Neural progenitor cell (in vitro differentiated cells): ENCODE measurements around the gene POLR2E. TPM values are rescaled to one million over a fixed set of nuclear protein-coding genes. Genes with fewer than 3 reads are reported as not detected.

Experiments
- DNase-seq: peaks from one replicate; pipeline ENCODE4 v3.0.0-alpha.2; 2016; ENCODE audit warnings: low spot score
- H2AFZ ChIP-seq: fragments of 200-600 bp; sonication (generic); replicated peaks from 2 replicates; pipeline ENCODE4 v1.6.1; 2016; ENCODE audit warnings: antibody characterized with exemption
- H3F3A ChIP-seq: fragments of 200-600 bp; sonication (generic); 2 replicates; pipeline ENCODE4 v1.6.1; 2016; ENCODE audit warnings: antibody characterized with exemption, low read depth
- H3K27ac ChIP-seq: fragments of 200-600 bp; sonication (generic); 2 replicates; pipeline ENCODE4 v1.5.1; 2016; ENCODE audit warnings: mild to moderate bottlenecking
- H3K27me3 ChIP-seq: fragments of 200-600 bp; sonication (generic); 2 replicates; pipeline ENCODE4 v1.6.1; 2016; ENCODE audit warnings: mild to moderate bottlenecking, moderate library complexity
- H3K36me3 ChIP-seq: fragments of 200-600 bp; sonication (generic); 2 replicates; pipeline ENCODE4 v1.5.1; 2016
- H3K4me1 ChIP-seq: fragments of 200-600 bp; sonication (generic); 2 replicates; pipeline ENCODE4 v1.6.1; 2016; ENCODE audit warnings: mixed run types
- H3K4me2 ChIP-seq: fragments of 200-600 bp; sonication (generic); 2 replicates; pipeline ENCODE4 v1.6.1; 2016
- H3K4me3 ChIP-seq: fragments of 200-600 bp; sonication (generic); 2 replicates; pipeline ENCODE4 v1.5.1; 2016
- H3K79me2 ChIP-seq: fragments of 200-600 bp; sonication (generic); 2 replicates; pipeline ENCODE4 v1.6.1; 2016; ENCODE audit warnings: low read depth
- H3K9ac ChIP-seq: fragments of 200-600 bp; sonication (generic); 2 replicates; pipeline ENCODE4 v1.6.1; 2016
- H3K9me3 ChIP-seq: fragments of 200-600 bp; sonication (generic); 2 replicates; pipeline ENCODE4 v1.5.1; 2016; ENCODE audit warnings: low read depth
- H4K20me1 ChIP-seq: fragments of 200-600 bp; sonication (generic); 2 replicates; pipeline ENCODE4 v1.6.1; 2016; ENCODE audit warnings: low read depth
- H3K27ac Mint-ChIP-seq: 3 replicates; pipeline ENCODE4 v1.8.0; 2021; ENCODE audit warnings: mixed read lengths
- H3K27me3 Mint-ChIP-seq: 2 replicates; pipeline ENCODE4 v1.8.0; 2022; ENCODE audit warnings: low read depth, mild to moderate bottlenecking, inconsistent platforms, moderate library complexity, mixed read lengths; ENCODE audit not compliant: insufficient read depth
- H3K36me3 Mint-ChIP-seq: 3 replicates; pipeline ENCODE4 v1.8.0; 2021; ENCODE audit warnings: mixed read lengths
- H3K4me1 Mint-ChIP-seq: 3 replicates; pipeline ENCODE4 v1.8.0; 2021; ENCODE audit warnings: mixed read lengths
- H3K4me3 Mint-ChIP-seq: 3 replicates; pipeline ENCODE4 v1.8.0; 2021; ENCODE audit warnings: mild to moderate bottlenecking, moderate library complexity, mixed read lengths
- H3K9me3 Mint-ChIP-seq: 3 replicates; pipeline ENCODE4 v1.8.0; 2020; ENCODE audit warnings: mixed read lengths
- EZH2 ChIP-seq: fragments of 200-600 bp; sonication (generic); IDR thresholded peaks from 2 replicates; pipeline ENCODE4 v1.6.1; 2017; ENCODE audit warnings: antibody characterized with exemption, mild to moderate bottlenecking, moderate library complexity
- EZH2phosphoT487 ChIP-seq: fragments of 200-600 bp; sonication (generic); IDR thresholded peaks from 2 replicates; pipeline ENCODE4 v1.6.1; 2017; ENCODE audit warnings: antibody characterized with exemption
- total RNA-seq: library from RNA; depleted of rRNA; stranded (reverse); fragments of >200 nt; gene quantifications from 2 replicates; pipeline ENCODE4 v1.2.3, GENCODE V29; 2015; ENCODE audit warnings: low replicate concordance
- TF ChIP-seq, protein P1 (sequence below): fragments of 200-600 bp; sonication (generic); IDR thresholded peaks from 2 replicates; pipeline ENCODE4 v1.5.1; 2017; ENCODE audit warnings: antibody characterized with exemption, mild to moderate bottlenecking

Gene POLR2E
- total RNA-seq, 1 donor from 2014 or later = 98.8 TPM

- Histone ChIP-seq H3K4me2 (no peak overlapping the region), H3F3A (peaks cover 8% of the 10 kb centered on the region), H3K79me2 (no peaks in the 10 kb centered on the region), H3K27me3 (no peaks in the 10 kb centered on the region), H3K36me3 (no peaks in the 10 kb centered on the region), H3K27ac (no peak overlapping the region), H3K4me3 (no peak overlapping the region), H2AFZ (no peak overlapping the region), H4K20me1 (no peaks in the 10 kb centered on the region), H3K9ac (no peak overlapping the region), H3K9me3 (peaks cover 7% of the 10 kb centered on the region), H3K4me1 (no peaks in the 10 kb centered on the region)
- Mint-ChIP-seq H3K4me3 (no peak overlapping the region), H3K27ac (no peak overlapping the region), H3K36me3 (peaks cover 2% of the 10 kb centered on the region), H3K9me3 (no peaks in the 10 kb centered on the region), H3K4me1 (peaks cover 10% of the 10 kb centered on the region), H3K27me3 (peaks cover 12% of the 10 kb centered on the region)
- DNase-seq = no peak
- TF ChIP-seq EZH2 = no peak
Observed at GRCh38 chr19:1055028-1055425, 40.1 kb downstream of the POLR2E start.

- DNase-seq = no peak
- Histone ChIP-seq H2AFZ (no peak overlapping the region), H3K4me2 (no peak overlapping the region), H3K27ac (no peak overlapping the region), H3K27me3 (no peaks in the 10 kb centered on the region), H3F3A (peaks cover 8% of the 10 kb centered on the region), H3K79me2 (no peaks in the 10 kb centered on the region), H3K36me3 (no peaks in the 10 kb centered on the region), H3K9me3 (peaks cover 7% of the 10 kb centered on the region), H3K4me3 (no peak overlapping the region), H3K9ac (no peak overlapping the region), H4K20me1 (no peaks in the 10 kb centered on the region), H3K4me1 (no peaks in the 10 kb centered on the region)
- Mint-ChIP-seq H3K27me3 (peaks cover 12% of the 10 kb centered on the region), H3K27ac (no peak overlapping the region), H3K4me1 (peaks cover 10% of the 10 kb centered on the region), H3K4me3 (no peak overlapping the region), H3K9me3 (no peaks in the 10 kb centered on the region), H3K36me3 (peaks cover 2% of the 10 kb centered on the region)
- TF ChIP-seq EZH2 = no peak
- TF ChIP-seq, protein P1, sequence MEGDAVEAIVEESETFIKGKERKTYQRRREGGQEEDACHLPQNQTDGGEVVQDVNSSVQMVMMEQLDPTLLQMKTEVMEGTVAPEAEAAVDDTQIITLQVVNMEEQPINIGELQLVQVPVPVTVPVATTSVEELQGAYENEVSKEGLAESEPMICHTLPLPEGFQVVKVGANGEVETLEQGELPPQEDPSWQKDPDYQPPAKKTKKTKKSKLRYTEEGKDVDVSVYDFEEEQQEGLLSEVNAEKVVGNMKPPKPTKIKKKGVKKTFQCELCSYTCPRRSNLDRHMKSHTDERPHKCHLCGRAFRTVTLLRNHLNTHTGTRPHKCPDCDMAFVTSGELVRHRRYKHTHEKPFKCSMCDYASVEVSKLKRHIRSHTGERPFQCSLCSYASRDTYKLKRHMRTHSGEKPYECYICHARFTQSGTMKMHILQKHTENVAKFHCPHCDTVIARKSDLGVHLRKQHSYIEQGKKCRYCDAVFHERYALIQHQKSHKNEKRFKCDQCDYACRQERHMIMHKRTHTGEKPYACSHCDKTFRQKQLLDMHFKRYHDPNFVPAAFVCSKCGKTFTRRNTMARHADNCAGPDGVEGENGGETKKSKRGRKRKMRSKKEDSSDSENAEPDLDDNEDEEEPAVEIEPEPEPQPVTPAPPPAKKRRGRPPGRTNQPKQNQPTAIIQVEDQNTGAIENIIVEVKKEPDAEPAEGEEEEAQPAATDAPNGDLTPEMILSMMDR = no peak
- TF ChIP-seq EZH2phosphoT487 = no peak
Observed at GRCh38 chr19:1054102-1055027, 40.8 kb downstream of the POLR2E start.

DNA sequence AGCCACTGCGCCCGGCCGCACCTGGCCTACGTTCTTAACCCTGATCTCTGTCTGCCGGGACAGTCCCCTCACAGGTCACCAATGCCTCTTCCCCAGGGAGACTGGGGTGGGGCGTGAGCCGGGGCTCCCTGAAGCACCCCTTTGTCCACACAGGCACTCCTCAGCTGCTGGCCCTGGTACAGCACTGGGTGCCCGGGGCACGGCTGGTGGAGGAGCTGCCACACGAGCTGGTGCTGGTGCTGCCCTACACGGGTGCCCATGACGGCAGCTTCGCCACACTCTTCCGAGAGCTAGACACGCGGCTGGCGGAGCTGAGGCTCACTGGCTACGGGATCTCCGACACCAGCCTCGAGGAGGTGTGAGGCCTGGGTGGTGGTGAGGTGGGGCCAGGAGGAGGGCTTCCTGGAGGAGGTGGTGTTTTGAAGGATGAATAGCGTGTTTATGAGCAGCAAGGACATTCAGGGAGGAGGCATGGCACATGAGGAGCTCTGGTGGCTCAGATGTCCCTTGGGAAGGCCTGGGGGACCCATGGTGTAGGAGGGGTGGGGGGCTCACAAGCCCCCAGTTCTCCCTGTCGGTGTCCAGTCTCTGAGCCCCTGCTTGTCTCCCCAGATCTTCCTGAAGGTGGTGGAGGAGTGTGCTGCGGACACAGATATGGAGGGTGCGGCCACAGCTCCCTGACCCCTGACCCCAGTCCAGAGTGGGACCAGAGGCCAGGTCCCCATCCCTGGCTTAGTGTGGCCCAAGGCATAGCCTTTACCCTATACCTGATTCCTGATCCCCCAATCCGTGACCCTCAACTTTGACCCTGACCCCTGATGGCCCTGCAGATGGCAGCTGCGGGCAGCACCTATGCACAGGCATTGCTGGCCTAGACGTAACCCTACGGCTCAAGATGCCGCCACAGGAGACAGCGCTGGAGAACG, 41.7 kb downstream of the POLR2E start:
- no peak overlapping the region for H3K27ac ChIP-seq
- H3K36me3 ChIP-seq = no peaks in the 10 kb centered on the region
- no peaks in the 10 kb centered on the region for H3K79me2 ChIP-seq
- H2AFZ ChIP-seq = no peak overlapping the region
- peaks cover 10% of the 10 kb centered on the region for H3K4me1 Mint-ChIP-seq
- no peak overlapping the region for H3K4me2 ChIP-seq
- H3K9ac ChIP-seq = no peak overlapping the region
- H3K27ac Mint-ChIP-seq = no peak overlapping the region
- H4K20me1 ChIP-seq = no peaks in the 10 kb centered on the region
- peaks cover 12% of the 10 kb centered on the region for H3K27me3 Mint-ChIP-seq
- H3K9me3 ChIP-seq = peaks cover 7% of the 10 kb centered on the region
- no peak for TF ChIP-seq EZH2
- no peaks in the 10 kb centered on the region for H3K4me1 ChIP-seq
- H3K9me3 Mint-ChIP-seq = no peaks in the 10 kb centered on the region
- H3K27me3 ChIP-seq = no peaks in the 10 kb centered on the region
- peaks cover 8% of the 10 kb centered on the region for H3F3A ChIP-seq
- no peak for DNase-seq
- H3K36me3 Mint-ChIP-seq = peaks cover 2% of the 10 kb centered on the region
- H3K4me3 ChIP-seq = no peak overlapping the region
- H3K4me3 Mint-ChIP-seq = no peak overlapping the region

DNA sequence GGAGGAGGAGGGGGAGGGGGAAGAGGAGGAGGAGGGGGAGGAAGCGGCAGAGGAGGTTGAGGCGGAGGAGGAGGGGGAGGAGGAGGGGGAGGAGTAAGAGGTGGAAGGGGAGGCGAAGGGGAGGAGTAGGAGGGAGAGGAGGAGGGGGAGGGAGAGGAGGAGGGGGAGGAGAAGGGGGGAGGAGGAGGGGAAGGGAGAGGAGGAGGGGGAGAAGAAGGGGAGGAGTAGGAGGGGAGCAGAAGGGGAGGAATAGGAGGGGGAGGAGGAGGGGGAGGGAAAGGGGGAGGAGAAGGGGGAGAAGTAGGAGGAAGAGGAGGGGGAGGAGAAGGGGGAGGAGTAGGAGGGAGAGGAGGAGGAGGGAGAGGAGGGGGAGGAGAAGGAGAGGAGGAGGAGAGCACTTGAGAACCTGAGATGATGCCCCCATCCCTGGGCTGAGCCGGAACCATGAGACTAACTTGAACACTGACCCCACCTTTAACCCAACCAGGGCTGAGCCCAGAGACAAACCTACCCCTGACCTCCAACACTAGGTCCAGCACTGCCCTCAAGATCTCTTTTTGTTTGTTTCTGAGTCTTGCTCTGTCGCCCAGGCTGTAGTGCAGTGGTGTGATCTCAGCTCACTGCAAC, 42.7 kb downstream of the POLR2E start:
- no peak overlapping the region for H3K4me2 ChIP-seq
- no peak overlapping the region for H3K27ac Mint-ChIP-seq
- H3K36me3 Mint-ChIP-seq = peaks cover 2% of the 10 kb centered on the region
- H3K27me3 ChIP-seq = no peaks in the 10 kb centered on the region
- H3K79me2 ChIP-seq = no peaks in the 10 kb centered on the region
- H3K4me1 Mint-ChIP-seq = peaks cover 10% of the 10 kb centered on the region
- no peaks in the 10 kb centered on the region for H3K9me3 Mint-ChIP-seq
- H3K27me3 Mint-ChIP-seq = peaks cover 11% of the 10 kb centered on the region
- H3K4me3 Mint-ChIP-seq = no peak overlapping the region
- H3F3A ChIP-seq = peaks cover 8% of the 10 kb centered on the region
- no peak overlapping the region for H3K4me3 ChIP-seq
- no peak for DNase-seq
- no peak overlapping the region for H3K9ac ChIP-seq
- H3K9me3 ChIP-seq = no peaks in the 10 kb centered on the region
- H3K4me1 ChIP-seq = no peaks in the 10 kb centered on the region
- no peaks in the 10 kb centered on the region for H3K36me3 ChIP-seq
- H2AFZ ChIP-seq = no peak overlapping the region
- TF ChIP-seq EZH2 (no peak), EZH2phosphoT487 (no peak)
- TF ChIP-seq, protein P1 = no peak
- no peaks in the 10 kb centered on the region for H4K20me1 ChIP-seq
- H3K27ac ChIP-seq = no peak overlapping the region
